HAP-1 (cell line): ENCODE data around the gene DTX3.

Source experiments
- DNase-seq, 2 experiments: peaks; one replicate each; pipeline ENCODE4 v3.0.0-alpha.2; 2016 to 2020; ENCODE audit warnings: low spot score in 2 of 2
- H3K27me3 ChIP-seq: fragments of 250-450 bp; sonication (Bioruptor Pico); 2 replicates; pipeline ENCODE4 v1.5.1; 2020; ENCODE audit warnings: low read depth, mild to moderate bottlenecking, moderate library complexity
- H3K36me3 ChIP-seq: fragments of 250-450 bp; sonication (Bioruptor Pico); replicated peaks from 2 replicates; pipeline ENCODE4 v1.5.1; 2020; ENCODE audit warnings: mild to moderate bottlenecking
- H3K4me1 ChIP-seq: fragments of 250-450 bp; sonication (Bioruptor Pico); 2 replicates; pipeline ENCODE4 v1.5.1; 2020; ENCODE audit warnings: mild to moderate bottlenecking
- H3K4me3 ChIP-seq: fragments of 250-450 bp; sonication (Bioruptor Pico); 2 replicates; pipeline ENCODE4 v1.5.1; 2020; ENCODE audit warnings: mild to moderate bottlenecking, moderate library complexity
- H3K9me3 ChIP-seq: fragments of 250-450 bp; sonication (Bioruptor Pico); 2 replicates; pipeline ENCODE4 v1.5.1; 2020; ENCODE audit warnings: mild to moderate bottlenecking, moderate library complexity
- in situ Hi-C: fragments of 300-500 bp; cut with MboI; formaldehyde crosslinking; loops from 3 replicates; pipeline ENCODE4 v1.14.3; 2020; ENCODE audit warnings: low sequenced_read_pairs, inconsistent platforms, mixed read lengths

The DTX3 gene

DNA sequence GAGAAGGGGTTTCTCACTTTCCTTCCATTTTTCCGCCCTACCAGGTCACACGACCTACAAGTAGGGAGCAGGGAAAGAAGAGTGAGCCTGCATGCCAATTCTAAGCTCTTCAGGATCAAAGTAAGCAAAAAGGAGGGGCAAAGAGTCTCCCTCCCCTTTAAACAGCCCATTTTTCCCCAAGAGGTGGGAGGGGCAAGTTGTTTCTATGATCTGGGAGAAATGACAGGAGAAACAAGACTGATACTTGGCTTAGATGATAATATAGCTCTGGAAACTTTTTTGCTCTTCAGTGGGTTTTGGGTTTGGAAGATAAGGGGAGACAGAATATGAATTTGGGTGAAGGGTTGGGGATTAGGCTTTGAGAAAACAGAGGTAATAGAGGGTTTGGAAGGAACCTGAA, 1.8 kb downstream of the DTX3 start:
- H3K4me1 ChIP-seq, result peaks cover 4% of the 10 kb centered on the region
- no peak for DNase-seq
- no peaks in the 10 kb centered on the region; the same call in 1 of the 2 replicates for H3K36me3 ChIP-seq
- H3K9me3 ChIP-seq, result no peaks in the 10 kb centered on the region
- H3K4me3 ChIP-seq, result no peak overlapping the region
- no peaks in the 10 kb centered on the region for H3K27me3 ChIP-seq
- in situ Hi-C loops, result no loop called here

DNA sequence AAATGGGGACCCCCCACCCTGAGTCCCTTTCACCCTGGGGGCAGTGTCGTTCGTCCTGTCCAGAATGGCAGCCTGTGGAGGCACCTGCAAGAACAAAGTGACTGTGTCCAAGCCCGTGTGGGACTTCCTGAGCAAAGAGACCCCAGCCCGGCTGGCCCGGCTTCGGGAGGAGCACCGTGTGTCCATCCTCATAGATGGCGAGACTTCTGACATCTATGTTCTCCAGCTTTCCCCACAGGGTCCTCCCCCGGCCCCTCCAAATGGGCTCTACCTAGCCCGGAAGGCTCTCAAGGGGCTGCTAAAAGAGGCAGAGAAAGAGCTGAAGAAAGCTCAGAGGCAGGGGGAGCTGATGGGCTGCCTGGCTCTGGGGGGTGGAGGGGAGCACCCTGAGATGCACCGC, 2.2 kb downstream of the DTX3 start:
- H3K9me3 ChIP-seq, result no peaks in the 10 kb centered on the region
- H3K27me3 ChIP-seq, result no peaks in the 10 kb centered on the region
- peaks cover 4% of the 10 kb centered on the region for H3K4me1 ChIP-seq
- DNase-seq, result no peak
- no peaks in the 10 kb centered on the region; the same call in 1 of the 2 replicates for H3K36me3 ChIP-seq
- no peak overlapping the region for H3K4me3 ChIP-seq
- in situ Hi-C loops, result no loop called here

DNA sequence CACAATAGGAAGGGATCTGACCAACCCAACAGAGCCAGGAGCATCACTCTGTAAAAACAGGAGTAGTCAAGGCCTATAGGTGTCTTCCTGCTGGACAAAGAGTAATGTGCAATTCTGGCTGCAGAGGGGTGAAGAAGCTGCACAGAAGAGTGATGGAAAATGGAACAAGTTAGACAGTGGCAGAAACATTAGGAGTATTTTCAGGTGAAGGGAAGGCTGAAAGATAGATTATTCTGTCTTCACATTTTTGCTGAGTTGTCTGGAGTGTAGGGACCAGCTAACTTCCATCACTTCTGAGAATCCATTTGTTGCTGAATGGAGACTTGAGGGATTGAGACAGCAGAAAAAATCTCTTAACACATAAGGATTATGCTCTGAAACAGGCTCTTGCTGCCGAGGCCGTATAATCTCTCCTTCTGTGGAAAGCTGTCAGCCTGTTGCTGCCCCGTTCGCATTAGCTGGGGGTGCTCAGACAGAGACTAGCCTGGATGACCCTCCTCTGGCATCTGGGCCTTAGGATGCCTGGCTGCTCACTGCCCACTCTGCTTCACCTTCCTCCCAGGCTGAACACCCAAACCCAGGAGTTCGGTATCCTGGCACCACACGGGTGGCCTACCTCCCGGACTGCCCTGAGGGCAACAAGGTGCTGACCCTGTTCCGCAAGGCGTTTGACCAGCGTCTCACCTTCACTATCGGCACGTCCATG, 3.5 kb downstream of the DTX3 start:
- no peak overlapping the region for H3K4me3 ChIP-seq
- in situ Hi-C loops, result no loop called here
- no peaks in the 10 kb centered on the region for H3K27me3 ChIP-seq
- H3K4me1 ChIP-seq, result peaks cover 4% of the 10 kb centered on the region
- no peak for DNase-seq
- H3K9me3 ChIP-seq, result no peaks in the 10 kb centered on the region
- H3K36me3 ChIP-seq, result no peaks in the 10 kb centered on the region

DNA sequence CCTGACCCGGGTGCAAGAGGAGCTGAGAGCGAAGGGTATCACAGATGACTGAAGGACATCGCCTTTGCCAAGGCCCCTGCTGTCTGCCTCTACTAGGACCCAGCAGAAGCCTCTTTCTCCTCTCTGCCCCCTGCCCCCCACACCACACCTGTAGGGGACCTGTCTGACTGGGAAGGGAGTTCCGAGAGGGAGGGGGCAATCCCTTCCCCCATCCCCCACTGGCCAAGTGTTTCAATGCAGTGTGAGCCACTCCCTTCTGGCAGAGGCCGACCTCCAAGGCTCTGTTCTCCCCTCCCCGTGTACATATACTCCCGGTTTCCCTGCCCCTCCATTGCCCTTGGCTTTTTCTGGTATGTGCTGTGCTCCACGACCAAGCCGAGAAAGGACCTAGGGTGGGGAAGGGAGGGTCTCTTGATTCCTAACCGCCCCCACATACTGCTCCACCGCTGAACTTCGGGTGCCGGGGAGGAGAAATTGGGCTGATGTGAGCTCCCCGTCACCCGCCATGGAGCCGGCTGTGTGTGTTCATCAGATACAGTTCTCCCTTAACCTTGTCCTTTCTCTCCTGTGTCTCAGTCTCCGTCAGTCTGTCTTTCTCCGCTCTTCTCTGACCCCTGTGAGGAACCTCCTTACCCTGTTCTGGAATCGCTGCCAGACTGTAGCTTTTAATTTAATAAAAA, 4.6 kb downstream of the DTX3 start:
- H3K4me3 ChIP-seq, result no peak overlapping the region
- in situ Hi-C loops, result no loop called here

DNA sequence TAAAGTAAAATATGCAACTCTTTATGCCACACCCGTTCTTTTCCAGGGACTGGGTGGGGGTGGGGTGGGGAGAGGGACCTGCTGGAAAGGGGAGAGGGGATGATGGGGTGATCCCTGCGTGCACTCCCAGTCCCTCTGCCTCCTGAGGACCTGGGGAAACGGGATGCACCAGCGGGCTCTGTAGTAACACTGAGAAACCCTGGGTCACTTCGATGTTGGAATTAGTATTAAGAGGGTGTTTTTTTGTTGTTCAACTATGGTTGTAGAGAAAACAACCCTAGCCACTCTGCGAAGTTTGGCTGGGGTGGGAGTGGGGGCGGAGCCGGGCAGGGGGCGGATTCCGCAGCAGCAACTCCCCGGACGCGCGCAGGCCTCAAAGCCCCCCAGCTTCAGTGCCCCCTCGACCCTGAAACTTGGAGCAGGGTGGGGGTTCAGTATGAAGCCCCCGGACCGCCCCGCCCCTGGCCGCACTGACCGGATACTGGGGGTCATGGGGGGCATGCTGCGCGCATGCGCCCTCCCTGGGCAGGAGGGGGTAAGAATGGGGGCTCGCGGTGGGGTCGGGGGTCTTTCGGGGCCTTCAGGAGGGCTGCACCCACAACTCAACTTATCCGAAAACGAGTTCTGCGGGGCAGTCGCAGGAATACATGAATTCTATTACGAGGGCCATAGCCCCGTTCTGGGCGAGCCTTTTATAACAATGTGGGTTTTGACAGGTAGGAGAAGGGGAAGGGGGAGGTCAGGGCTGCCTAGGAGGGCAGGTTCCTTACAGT, 5.3 kb downstream of the DTX3 start:
- DNase-seq, result no peak
- in situ Hi-C loops, result no loop called here
- peaks cover 4% of the 10 kb centered on the region for H3K4me1 ChIP-seq
- H3K36me3 ChIP-seq, result 0 out of 2 replicates have a peak, but pooled peaks cover 2% of the 10 kb centered on the region
- H3K4me3 ChIP-seq, result no peak overlapping the region
- H3K27me3 ChIP-seq, result no peaks in the 10 kb centered on the region
- H3K9me3 ChIP-seq, result no peaks in the 10 kb centered on the region

More for the DNA sequence above, 4.6 kb downstream of the DTX3 start:
- Histone ChIP-seq H3K36me3 (0 out of 2 replicates have a peak, but pooled peaks cover under 1% of the 10 kb centered on the region), H3K9me3 (no peaks in the 10 kb centered on the region), H3K27me3 (no peaks in the 10 kb centered on the region), H3K4me1 (peaks cover 4% of the 10 kb centered on the region)
- DNase-seq, result no peak

DNA sequence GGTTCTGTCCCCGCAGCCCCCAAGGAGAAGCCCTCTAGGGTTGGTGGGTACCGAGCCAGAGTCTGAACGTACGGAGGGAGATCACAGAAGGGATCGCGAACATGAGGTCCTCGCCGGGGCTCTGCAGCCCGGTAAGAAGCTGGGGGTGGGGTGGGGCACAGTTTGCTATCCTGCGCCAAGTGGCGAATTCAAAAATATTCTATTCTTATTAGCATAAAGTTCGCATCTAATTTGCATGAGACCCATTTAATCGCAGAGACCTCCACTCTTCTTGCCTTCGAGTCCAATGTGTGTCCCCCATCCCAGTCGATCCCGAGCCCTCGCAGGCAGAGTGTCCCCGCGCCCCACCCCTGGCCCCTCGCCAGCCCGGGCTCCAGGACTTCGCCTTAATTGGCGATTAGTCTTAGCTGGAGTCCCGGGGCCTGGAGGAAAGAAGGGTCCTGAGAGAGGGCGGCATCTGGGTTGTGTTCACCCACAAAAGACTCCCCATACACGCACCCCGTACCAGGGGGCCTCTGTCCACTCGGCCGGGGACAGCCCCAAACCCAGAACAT, 6.0 kb downstream of the DTX3 start:
- H3K27me3 ChIP-seq, result no peaks in the 10 kb centered on the region
- no peak for DNase-seq
- no peaks in the 10 kb centered on the region for H3K9me3 ChIP-seq
- peaks cover 8% of the 10 kb centered on the region for H3K36me3 ChIP-seq
- peaks cover 4% of the 10 kb centered on the region for H3K4me1 ChIP-seq
- in situ Hi-C loops, result no loop called here
- H3K4me3 ChIP-seq, result peak overlapping the region; percentile 63

DNA sequence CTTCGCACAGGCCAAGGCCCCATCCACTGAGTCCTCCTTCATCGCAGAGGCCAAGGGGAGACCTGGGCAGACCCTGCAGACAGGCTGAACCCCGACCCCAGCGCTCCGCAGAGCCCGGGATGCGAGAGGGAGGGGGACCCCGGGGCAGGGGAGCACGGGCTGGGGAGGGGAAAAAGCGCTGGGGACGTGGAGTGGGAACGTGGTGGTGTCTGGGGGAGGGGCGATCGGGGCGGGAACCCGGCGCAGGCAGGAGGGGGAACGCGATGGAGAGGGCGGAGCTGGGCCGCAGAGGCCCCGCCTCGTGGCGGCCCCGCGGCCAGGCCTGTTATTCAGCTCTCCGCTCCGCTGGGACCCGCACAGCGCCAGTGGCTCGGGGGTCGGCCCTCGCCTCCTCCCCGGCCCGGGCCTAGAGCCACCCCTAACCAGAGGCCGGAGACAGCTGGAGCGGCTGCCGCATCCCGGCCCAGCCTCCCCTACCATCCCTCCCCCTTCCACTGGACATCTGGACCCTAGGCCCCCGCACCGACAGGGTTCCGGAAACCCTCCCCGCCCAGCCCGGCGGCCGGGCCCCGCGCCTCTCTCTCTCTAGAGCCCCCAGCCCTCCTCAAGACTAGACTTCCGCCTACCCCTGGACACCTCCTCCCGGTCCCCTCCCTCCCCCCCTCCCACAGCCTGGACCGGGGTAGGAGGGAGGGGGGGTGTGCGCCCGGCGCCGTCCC, 6.6 kb downstream of the DTX3 start, which contains the start of gene ARHGEF25:
ARHGEF25 (plus strand) TSS at position 328 of the 719 bp plus-strand sequence. CDS start 460 bp downstream, outside the sequence.
- Histone ChIP-seq H3K9me3 (no peaks in the 10 kb centered on the region), H3K36me3 (peaks cover 11% of the 10 kb centered on the region), H3K4me3 (peak within 1 kb of the TSS; percentile 63), H3K4me1 (peaks cover 4% of the 10 kb centered on the region), H3K27me3 (no peaks in the 10 kb centered on the region)
- peak; percentile 72 to 90 for DNase-seq
- in situ Hi-C loops, result no loop called here

DNA sequence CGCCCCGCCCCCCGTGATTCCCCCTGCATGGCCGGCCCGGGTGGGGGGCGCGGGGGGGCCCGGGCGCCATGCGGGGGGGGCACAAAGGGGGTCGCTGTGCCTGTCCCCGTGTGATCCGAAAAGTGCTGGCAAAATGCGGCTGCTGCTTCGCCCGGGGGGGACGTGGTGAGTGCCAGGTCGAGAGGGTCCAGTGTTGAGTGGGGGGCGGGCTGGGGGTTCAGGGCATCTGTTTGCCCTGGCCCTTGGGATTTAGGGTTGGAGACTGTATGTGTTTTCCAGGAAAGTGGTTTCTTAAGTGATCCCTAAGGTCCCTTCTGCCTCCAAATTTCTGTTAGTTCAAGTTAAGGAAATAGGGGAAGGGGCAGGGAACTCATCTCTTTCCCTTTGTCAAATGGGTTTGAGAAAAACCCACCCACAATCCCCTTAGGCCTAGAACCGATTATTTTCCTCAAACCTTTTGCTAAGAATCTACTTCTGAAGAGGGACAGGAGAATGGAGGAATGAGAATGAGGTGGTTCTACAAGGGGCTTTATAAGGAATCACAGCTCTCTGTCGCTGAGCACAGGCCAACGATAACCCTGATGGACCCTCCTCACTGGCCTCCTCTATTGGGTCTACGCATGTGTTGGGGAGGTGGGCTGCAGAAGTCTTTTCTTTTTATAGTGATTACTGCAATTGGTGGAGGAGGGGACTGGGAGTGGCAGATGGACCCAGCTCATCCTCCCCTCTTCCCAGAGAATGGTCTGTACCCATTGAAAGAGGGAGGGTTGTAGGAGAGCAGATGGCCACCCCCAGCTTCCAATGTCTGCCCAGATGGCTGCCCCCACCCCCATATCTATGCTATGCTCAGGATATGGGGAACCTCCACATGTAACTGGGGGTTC, 7.4 kb downstream of the DTX3 start:
- H3K4me1 ChIP-seq, result peaks cover 4% of the 10 kb centered on the region
- H3K4me3 ChIP-seq, result peak overlapping the region; percentile 63
- H3K27me3 ChIP-seq, result no peaks in the 10 kb centered on the region
- DNase-seq, result no peak
- peaks cover 11% of the 10 kb centered on the region for H3K36me3 ChIP-seq
- no peaks in the 10 kb centered on the region for H3K9me3 ChIP-seq
- in situ Hi-C loops, result no loop called here

DNA sequence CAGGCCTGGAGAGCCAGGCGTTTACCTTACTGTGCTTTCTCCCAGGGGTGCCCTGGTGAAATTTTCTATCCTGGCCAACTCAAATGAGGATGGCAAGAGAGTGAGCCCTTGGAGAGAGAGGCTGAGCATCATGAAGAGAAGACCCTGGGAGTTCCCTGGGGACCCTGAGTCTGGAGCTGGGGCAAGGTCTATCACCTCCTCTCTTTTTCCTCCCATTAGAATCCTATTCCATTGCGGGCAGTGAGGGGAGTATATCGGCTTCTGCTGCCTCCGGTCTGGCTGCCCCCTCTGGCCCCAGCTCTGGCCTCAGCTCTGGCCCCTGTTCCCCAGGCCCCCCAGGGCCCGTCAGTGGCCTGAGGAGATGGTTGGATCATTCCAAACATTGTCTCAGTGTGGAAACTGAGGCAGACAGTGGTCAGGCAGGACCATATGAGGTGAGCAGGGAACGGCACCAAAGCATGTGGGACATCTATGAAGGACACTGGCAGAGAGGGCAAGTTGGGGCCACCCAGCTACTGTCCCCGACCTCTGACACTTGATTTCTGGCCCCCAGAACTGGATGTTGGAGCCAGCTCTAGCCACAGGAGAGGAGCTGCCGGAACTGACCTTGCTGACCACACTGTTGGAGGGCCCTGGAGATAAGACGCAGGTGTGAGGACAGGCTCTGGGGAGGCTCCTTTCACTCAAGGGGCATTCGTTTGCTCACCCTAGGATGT, 8.2 kb downstream of the DTX3 start:
- no peak for DNase-seq
- Histone ChIP-seq H3K4me1 (peaks cover 4% of the 10 kb centered on the region), H3K27me3 (no peaks in the 10 kb centered on the region), H3K4me3 (no peak overlapping the region), H3K36me3 (peaks cover 11% of the 10 kb centered on the region), H3K9me3 (no peaks in the 10 kb centered on the region)
- in situ Hi-C loops, result no loop called here

DNA sequence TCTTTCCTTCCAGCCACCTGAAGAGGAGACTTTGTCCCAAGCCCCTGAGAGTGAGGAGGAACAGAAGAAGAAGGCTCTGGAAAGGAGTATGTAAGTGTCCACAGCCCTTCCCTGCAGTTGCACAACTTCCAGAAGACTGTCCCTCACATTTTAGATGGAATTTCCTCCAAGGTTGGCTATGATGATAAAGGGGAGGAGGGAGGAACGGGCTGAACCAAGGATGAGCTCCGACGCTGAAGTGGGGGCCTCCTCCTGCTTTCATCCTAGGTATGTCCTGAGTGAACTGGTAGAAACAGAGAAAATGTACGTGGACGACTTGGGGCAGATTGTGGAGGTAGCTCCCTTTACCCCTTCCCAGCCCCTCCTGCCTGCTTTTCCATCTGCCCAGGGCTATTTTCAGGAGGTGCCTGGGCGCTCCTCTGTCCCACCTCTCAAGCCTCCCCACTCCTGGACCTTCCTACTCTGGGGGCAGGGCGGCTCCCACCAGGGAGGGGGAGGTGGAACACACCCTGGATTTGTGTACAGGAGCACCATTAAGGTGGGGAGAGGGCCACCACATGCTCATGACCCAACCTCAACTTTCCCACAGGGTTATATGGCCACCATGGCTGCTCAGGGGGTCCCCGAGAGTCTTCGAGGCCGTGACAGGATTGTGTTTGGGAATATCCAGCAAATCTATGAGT, 8.9 kb downstream of the DTX3 start:
- Histone ChIP-seq H3K4me1 (peaks cover 4% of the 10 kb centered on the region), H3K4me3 (no peak overlapping the region), H3K27me3 (no peaks in the 10 kb centered on the region), H3K36me3 (peaks cover 11% of the 10 kb centered on the region), H3K9me3 (no peaks in the 10 kb centered on the region)
- no peak for DNase-seq
- in situ Hi-C loops, result no loop called here

DNA sequence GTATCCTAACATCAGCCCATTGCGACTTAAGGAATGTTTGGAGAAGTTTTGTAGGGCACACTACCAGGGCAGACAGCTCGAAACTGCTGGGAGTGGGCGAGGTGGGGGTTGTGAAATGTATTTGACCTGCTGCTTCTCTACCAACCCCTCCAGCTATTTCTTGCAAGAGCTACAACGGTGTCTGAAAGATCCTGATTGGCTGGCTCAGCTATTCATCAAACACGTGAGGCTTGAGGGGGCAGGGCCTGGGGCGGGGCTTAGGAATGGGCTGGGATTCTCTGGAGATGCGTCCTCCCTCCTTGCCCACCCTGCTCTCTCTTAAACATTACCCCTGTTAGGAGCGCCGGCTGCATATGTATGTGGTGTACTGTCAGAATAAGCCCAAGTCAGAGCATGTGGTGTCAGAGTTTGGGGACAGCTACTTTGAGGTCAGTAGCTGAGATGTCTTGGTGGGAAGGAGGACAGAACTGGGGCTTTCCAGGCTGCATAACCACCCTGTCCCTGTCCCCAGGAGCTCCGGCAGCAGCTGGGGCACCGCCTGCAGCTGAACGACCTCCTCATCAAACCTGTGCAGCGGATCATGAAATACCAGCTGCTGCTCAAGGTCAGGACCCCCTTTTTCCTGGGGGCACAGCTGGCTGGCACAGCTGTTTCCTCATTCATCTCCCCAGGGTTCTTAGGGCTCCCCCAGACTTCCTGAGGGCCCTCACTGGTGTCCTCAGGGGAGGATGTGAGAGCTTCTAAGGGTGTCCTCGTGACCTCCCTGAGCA, 9.7 kb downstream of the DTX3 start:
- peaks cover 11% of the 10 kb centered on the region for H3K36me3 ChIP-seq
- peaks cover 4% of the 10 kb centered on the region for H3K4me1 ChIP-seq
- H3K27me3 ChIP-seq, result no peaks in the 10 kb centered on the region
- H3K9me3 ChIP-seq, result no peaks in the 10 kb centered on the region
- in situ Hi-C loops, result no loop called here
- no peak overlapping the region for H3K4me3 ChIP-seq
- DNase-seq, result peak in 1 of 2 experiments; percentile 64
